GM06990 (cell line): ENCODE results near the gene RECK.

ENCODE experiments used
- DNase-seq: peaks from one replicate; pipeline ENCODE4 v3.0.0-alpha.2; 2011; ENCODE audit not compliant: insufficient read length; ENCODE audit errors: extremely low read depth
- H3K27me3 ChIP-seq: replicated peaks from 2 replicates; pipeline ENCODE4 v1.6.0; 2011; ENCODE audit warnings: low read length; ENCODE audit not compliant: control insufficient read depth, insufficient read depth
- H3K36me3 ChIP-seq: 2 replicates; pipeline ENCODE4 v1.5.1; 2011; ENCODE audit warnings: low read length; ENCODE audit not compliant: control insufficient read depth, insufficient read depth
- H3K4me3 ChIP-seq: replicated peaks from 2 replicates; pipeline ENCODE4 v1.5.1; 2011; ENCODE audit warnings: low read depth, mild to moderate bottlenecking, control low read depth, low read length
- CTCF ChIP-seq: IDR thresholded peaks from 2 replicates; pipeline ENCODE4 v1.5.1; 2011; ENCODE audit warnings: low read length, control low read depth, mild to moderate bottlenecking, inconsistent platforms; ENCODE audit not compliant: insufficient read depth, poor library complexity, severe bottlenecking

Gene RECK

DNA sequence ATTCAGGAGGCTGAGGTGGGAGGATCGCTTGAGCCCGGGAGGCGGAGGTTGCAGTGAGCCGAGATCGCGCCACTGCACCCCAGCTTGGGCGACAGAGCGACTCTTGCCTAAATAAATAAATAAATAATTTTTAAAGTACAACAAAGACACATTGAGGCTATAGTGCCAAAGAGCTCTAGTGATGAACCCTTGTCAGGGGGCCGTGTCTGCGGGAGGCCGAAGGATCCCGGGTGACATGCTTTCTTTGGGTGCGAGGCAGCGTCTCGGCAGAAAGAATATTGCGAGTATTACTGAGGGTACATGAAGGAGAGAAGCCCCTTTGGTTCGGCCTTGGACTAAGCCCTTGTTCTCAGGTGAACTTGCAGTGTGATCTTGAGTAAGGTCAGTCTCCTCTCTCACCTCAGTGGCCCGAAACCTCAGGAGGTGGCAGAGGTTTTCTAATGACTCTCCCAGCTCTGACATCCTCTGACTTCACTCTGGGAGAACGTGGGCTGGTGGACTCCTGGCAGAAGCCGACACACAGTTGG is 397 bp upstream of the RECK start:
- H3K4me3 ChIP-seq, result peak overlapping the region; percentile 46
- no peak for DNase-seq
- H3K36me3 ChIP-seq, result no peaks in the 10 kb centered on the region
- no peak for TF ChIP-seq CTCF
- H3K27me3 ChIP-seq, result no peaks in the 10 kb centered on the region

DNA sequence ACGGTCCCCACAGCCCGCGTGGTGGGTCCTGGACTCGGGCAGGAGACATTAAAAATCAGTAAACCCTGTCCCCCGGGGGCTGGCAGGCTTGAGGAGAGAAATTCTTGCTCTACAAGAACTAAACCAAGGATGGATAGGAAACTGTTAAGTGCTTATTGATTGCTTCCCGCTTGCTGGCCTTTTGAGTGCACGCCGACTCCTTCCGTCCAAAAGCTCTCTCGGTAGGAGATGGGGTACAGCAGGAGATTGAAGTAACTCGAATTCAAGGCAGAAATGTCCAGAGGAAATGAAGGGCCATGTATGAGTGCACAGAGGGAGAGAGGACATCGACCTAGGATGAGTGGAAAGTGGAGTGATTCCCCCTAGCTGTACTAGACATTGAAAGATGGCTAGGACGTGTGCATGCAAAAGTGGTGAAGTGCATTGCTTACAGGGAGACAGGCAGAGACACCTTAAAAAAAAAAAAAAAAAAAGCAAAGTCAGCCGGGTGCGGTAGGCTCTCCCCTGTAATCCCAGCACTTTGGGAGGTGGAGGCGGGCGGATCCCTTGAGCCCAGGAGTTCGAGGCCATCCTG is 923 bp downstream of the RECK start:
- TF ChIP-seq CTCF, result no peak
- no peak for DNase-seq
- Histone ChIP-seq H3K4me3 (peak overlapping the region; percentile 84), H3K36me3 (no peaks in the 10 kb centered on the region), H3K27me3 (no peaks in the 10 kb centered on the region)

GRCh38 chr9:36039121-36039520 is 2.4 kb downstream of the RECK start:
- Histone ChIP-seq H3K36me3 (no peaks in the 10 kb centered on the region), H3K4me3 (no peak overlapping the region), H3K27me3 (no peaks in the 10 kb centered on the region)
- DNase-seq, result no peak
- no peak for TF ChIP-seq CTCF

GRCh38 chr9:36039696-36040095 is 3.0 kb downstream of the RECK start:
- no peak for DNase-seq
- TF ChIP-seq CTCF, result no peak
- no peaks in the 10 kb centered on the region for H3K36me3 ChIP-seq
- H3K4me3 ChIP-seq, result no peak overlapping the region
- no peaks in the 10 kb centered on the region for H3K27me3 ChIP-seq

DNA sequence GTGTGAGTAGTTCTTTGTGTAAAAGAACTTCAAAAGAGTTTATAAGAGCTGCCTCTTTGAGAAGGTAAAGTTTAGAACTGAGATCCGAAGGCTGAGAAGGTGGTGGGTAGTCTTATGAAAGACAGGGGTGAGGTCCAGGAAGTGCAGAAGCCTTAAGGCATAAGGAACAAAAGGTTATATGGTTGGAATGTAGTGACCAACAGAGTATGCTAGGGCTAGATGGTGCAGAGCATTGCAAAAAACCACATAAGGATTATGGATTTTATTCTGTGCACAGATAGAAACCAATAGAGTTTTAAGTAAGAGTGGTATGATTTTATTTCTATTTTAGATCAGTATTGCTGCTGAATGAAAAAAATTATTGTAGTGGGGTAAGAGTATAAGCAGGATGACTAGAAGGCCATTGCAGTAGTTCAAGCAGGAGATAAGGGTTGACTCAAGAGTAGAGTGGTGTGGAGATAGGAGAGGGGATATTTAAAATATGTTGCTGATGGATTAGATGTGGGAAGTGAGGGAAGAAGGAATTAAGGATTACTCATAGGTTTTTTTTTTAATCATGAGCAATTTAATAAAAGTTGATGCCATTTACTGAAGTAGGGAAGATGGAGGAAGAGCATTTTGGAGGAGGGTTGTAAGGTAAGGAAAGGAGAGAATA is 3.7 kb downstream of the RECK start:
- no peak for TF ChIP-seq CTCF
- DNase-seq, result no peak
- no peaks in the 10 kb centered on the region for H3K27me3 ChIP-seq
- H3K36me3 ChIP-seq, result no peaks in the 10 kb centered on the region
- H3K4me3 ChIP-seq, result no peak overlapping the region

DNA sequence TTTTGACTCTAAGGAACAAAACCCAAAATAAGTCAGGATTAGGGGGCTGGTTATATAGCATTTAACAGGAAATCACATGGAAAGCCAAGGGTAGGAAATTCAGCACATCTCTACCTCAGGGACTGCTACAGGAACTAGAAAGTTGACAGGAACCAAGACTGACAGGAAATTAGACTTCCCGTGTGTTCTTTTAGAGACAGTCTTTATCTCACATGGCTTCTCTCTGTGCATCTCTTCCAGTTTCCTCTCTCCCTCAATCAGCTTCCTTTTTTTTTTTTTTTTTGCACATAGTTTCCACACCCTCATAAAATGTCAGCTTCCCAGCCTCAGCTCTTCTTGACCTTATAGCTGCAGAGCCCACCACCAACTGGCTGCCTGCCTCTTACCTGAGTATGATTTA is 4.8 kb downstream of the RECK start:
- no peaks in the 10 kb centered on the region for H3K27me3 ChIP-seq
- no peaks in the 10 kb centered on the region for H3K36me3 ChIP-seq
- TF ChIP-seq CTCF, result no peak
- H3K4me3 ChIP-seq, result no peak overlapping the region
- no peak for DNase-seq
